Anterior cingulate cortex (tissue), 58 donors: ENCODE data around the gene ZC2HC1B.

Source experiments
- DNase-seq, 58 donors: peaks; one replicate each; lab custom pipeline; 2025; lab: John Stamatoyannopoulos, UW

The ZC2HC1B gene

DNA sequence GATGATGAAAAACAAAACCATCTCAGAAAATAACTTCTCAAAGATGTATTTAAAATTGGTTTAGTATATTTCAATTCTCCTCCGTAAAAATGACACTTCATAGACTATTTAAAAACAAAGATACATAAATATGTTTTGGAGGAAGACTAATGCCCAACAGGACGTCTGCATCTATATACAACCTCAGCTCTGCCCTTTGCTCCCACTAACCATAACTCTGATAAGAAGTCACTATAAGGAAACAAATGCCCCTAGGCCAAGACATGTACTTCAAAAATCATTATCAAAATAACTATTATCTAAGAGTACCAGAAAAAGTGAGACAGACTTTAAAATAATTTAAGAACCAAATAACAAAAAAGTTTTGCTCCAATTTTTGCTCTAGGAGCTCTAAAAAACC, 120.4 kb downstream of the ZC2HC1B start:
- DNase-seq: no peak

DNA sequence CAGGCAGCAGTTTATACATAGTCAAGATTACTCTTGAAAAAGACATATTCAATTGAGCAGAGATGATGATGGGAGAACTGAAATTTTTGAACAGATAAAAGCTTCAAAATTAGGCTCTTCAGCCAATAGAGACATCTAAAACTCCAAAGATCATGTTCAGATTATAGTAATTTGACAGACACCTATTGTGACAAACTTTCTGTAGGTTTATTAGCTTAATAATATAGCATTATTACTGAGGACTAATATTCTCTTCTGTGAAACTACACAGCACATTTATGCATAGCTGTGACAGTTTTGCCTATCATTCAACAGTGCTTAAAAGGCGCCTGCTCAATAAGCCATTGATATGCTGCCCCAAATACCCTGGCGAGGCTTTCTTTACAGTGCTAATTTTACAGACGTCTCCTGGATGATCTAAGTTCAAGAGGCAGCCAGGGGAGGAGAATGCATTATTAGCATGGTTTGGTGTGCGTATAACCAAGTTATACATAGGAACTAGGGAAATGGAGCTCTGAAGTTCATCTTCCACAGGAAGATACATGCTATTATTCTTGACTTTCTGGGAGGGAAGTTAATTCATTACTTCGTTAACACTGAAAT, 122.3 kb downstream of the ZC2HC1B start:
- DNase-seq: no peak
